Measurements from ENCODE around the gene UBE2R2. TPM values are rescaled to one million over a fixed set of nuclear protein-coding genes. Genes with fewer than 3 reads are reported as not detected.
"Not testable (repeated sequence)": the region's sequence is repeated elsewhere in the genome, so short reads cannot be mapped to it uniquely, and the experiment has no call there.

Gene UBE2R2
- polyA plus RNA-seq, 1 donor from 2014 or later: 45.0 TPM

GRCh38 chr9:33791117-33791516 is 25.8 kb upstream of the UBE2R2 start:
- Histone ChIP-seq H3K9ac (ENCODE audit: low read length) (no peak overlapping the region), H3K27me3 (ENCODE audit: insufficient read depth, low read depth, low read length) (no peaks in the 10 kb centered on the region), H4K20me1 (ENCODE audit: insufficient read depth) (no peaks in the 10 kb centered on the region), H3K79me2 (replicated peaks; ENCODE audit: insufficient read depth, low read length) (no peaks in the 10 kb centered on the region), H3K36me3 (ENCODE audit: insufficient read depth, low read length) (no peaks in the 10 kb centered on the region), H3K27ac (ENCODE audit: low read length) (no peak overlapping the region), H3K9me3 (ENCODE audit: low read length) (no peaks in the 10 kb centered on the region), H3K4me3 (ENCODE audit: low read length) (no peak overlapping the region), H3F3A (ENCODE audit: insufficient read depth, low read length, poor library complexity, severe bottlenecking) (no peaks in the 10 kb centered on the region), H3K4me2 (ENCODE audit: low read length) (no peak overlapping the region), H2AFZ (ENCODE audit: low read depth, low read length) (no peak overlapping the region), H3K9me2 (ENCODE audit: insufficient read depth, low read length) (no peaks in the 10 kb centered on the region)
- TF ChIP-seq, protein P1, sequence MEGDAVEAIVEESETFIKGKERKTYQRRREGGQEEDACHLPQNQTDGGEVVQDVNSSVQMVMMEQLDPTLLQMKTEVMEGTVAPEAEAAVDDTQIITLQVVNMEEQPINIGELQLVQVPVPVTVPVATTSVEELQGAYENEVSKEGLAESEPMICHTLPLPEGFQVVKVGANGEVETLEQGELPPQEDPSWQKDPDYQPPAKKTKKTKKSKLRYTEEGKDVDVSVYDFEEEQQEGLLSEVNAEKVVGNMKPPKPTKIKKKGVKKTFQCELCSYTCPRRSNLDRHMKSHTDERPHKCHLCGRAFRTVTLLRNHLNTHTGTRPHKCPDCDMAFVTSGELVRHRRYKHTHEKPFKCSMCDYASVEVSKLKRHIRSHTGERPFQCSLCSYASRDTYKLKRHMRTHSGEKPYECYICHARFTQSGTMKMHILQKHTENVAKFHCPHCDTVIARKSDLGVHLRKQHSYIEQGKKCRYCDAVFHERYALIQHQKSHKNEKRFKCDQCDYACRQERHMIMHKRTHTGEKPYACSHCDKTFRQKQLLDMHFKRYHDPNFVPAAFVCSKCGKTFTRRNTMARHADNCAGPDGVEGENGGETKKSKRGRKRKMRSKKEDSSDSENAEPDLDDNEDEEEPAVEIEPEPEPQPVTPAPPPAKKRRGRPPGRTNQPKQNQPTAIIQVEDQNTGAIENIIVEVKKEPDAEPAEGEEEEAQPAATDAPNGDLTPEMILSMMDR (IDR thresholded peaks at IDR 0.05; ENCODE audit: poor library complexity, severe bottlenecking): no peak
- TF ChIP-seq EZH2 (IDR thresholded peaks at IDR 0.05; ENCODE audit: borderline replicate concordance, insufficient read depth, low read length, poor library complexity, severe bottlenecking) (no peak), MXI1 (conservative IDR thresholded peaks at IDR 0.05; ENCODE audit: poor library complexity, severe bottlenecking) (no peak), TAF1 (IDR thresholded peaks at IDR 0.05; ENCODE audit: low read depth) (no peak), REST (IDR thresholded peaks at IDR 0.05; ENCODE audit: borderline replicate concordance) (no peak), RAD21 (conservative IDR thresholded peaks at IDR 0.05) (no peak), EP300 (conservative IDR thresholded peaks at IDR 0.05; ENCODE audit: poor library complexity, severe bottlenecking) (no peak), POLR2AphosphoS5 (IDR thresholded peaks at IDR 0.05) (no peak), SMC3 (conservative IDR thresholded peaks at IDR 0.05; ENCODE audit: poor library complexity) (no peak)

GRCh38 chr9:33793496-33793895 is 23.5 kb upstream of the UBE2R2 start:
- H3K27me3 ChIP-seq (ENCODE audit: insufficient read depth, low read depth, low read length); H3K4me2 ChIP-seq (ENCODE audit: low read length); H3K9ac ChIP-seq (ENCODE audit: low read length); H3K9me3 ChIP-seq (ENCODE audit: low read length); H3K36me3 ChIP-seq (ENCODE audit: insufficient read depth, low read length); H3K9me2 ChIP-seq (ENCODE audit: insufficient read depth, low read length); H3F3A ChIP-seq (ENCODE audit: insufficient read depth, low read length, poor library complexity, severe bottlenecking); H3K79me2 ChIP-seq (replicated peaks; ENCODE audit: insufficient read depth, low read length); H3K4me3 ChIP-seq (ENCODE audit: low read length); H2AFZ ChIP-seq (ENCODE audit: low read depth, low read length); H4K20me1 ChIP-seq (ENCODE audit: insufficient read depth): not testable (repeated sequence)
- H3K27ac ChIP-seq (ENCODE audit: low read length): peak overlapping the region; percentile 97

GRCh38 chr9:33794560-33794959 is 22.4 kb upstream of the UBE2R2 start:
- peak overlapping the region; percentile 49 for H3K4me3 ChIP-seq (ENCODE audit: low read length)
- no peaks in the 10 kb centered on the region for H3K36me3 ChIP-seq (ENCODE audit: insufficient read depth, low read length)
- no peaks in the 10 kb centered on the region for H3K27me3 ChIP-seq (ENCODE audit: insufficient read depth, low read depth, low read length)
- H3K4me2 ChIP-seq (ENCODE audit: low read length): peak overlapping the region; percentile 52
- H2AFZ ChIP-seq (ENCODE audit: low read depth, low read length): no peak overlapping the region
- H3K9me2 ChIP-seq (ENCODE audit: insufficient read depth, low read length): no peaks in the 10 kb centered on the region
- H3K79me2 ChIP-seq (replicated peaks; ENCODE audit: insufficient read depth, low read length): no peaks in the 10 kb centered on the region
- H3F3A ChIP-seq (ENCODE audit: insufficient read depth, low read length, poor library complexity, severe bottlenecking): no peaks in the 10 kb centered on the region
- H3K27ac ChIP-seq (ENCODE audit: low read length): peak overlapping the region; percentile 97
- TF ChIP-seq POLR2AphosphoS5 (IDR thresholded peaks at IDR 0.05) (peak; percentile 70), REST (IDR thresholded peaks at IDR 0.05; ENCODE audit: borderline replicate concordance) (peak; percentile 83), RAD21 (conservative IDR thresholded peaks at IDR 0.05) (no peak), MXI1 (conservative IDR thresholded peaks at IDR 0.05; ENCODE audit: poor library complexity, severe bottlenecking) (peak; percentile 65), EZH2 (IDR thresholded peaks at IDR 0.05; ENCODE audit: borderline replicate concordance, insufficient read depth, low read length, poor library complexity, severe bottlenecking) (no peak), EP300 (conservative IDR thresholded peaks at IDR 0.05; ENCODE audit: poor library complexity, severe bottlenecking) (peak; percentile 94)
- H3K9me3 ChIP-seq (ENCODE audit: low read length): no peaks in the 10 kb centered on the region
- H3K9ac ChIP-seq (ENCODE audit: low read length): peak overlapping the region; percentile 64
- no peaks in the 10 kb centered on the region for H4K20me1 ChIP-seq (ENCODE audit: insufficient read depth)

All from neural cell (in vitro differentiated cells).